Stimulated activated CD4-positive, alpha-beta T cell treated with anti-CD3 and anti-CD28 coated beads, Interleukin-1b, Interleukin-23, amount 100 ng/mL, for 48 hours (primary cell): ENCODE measurements around the gene ZDHHC20.

ENCODE experiments used
- DNase-seq: peaks from one replicate; pipeline ENCODE4 v3.0.0-alpha.2; 2020

ZDHHC20 gene

DNA sequence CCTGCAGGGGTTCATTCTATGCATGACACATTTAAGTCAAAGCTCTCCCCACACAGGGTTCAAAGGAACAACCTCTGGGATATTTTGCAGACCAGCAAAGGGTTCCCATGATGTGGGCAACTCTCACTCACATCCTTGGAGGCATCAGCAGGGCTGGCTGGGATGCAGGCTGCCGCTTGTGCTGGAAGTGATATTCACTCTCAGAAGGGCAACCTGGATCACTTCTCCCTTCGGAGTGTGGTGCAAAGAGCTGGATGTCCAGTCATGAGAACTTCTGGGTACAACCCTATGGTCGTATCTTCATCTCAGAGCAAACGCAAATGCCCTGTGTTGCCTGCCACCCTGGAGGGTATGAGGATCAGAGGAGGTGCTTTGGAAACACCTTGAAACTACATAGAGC lies 98.6 kb downstream of the ZDHHC20 start:
- no peak for DNase-seq

- no peak for DNase-seq
Observed at GRCh38 chr13:21359855-21360254, 99.2 kb downstream of the ZDHHC20 start.

- no peak for DNase-seq
Observed at GRCh38 chr13:21355304-21355703, 103.8 kb downstream of the ZDHHC20 start.

DNA sequence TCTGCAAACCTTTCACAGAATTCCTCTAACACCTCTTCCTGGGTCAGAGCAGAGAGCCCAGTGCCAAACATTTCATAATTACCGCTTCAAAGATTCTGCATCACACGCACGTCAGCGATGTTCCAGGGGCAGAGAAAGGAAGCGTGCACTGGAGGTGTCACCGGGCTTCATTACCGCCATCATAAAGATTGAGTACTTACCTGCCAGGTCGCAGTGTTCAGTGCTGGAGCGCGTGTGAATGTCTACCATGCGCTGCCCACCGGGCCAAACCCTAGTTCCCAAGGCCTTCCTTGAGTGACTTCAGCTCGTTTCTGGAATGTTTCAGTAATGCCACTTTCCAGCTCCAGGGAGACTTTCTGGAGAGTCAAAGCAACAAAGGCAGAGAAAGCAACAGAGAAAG lies 104.4 kb downstream of the ZDHHC20 start:
- no peak for DNase-seq

GRCh38 chr13:21348488-21349120 lies 110.5 kb downstream of the ZDHHC20 start:
- DNase-seq, result no peak

DNA sequence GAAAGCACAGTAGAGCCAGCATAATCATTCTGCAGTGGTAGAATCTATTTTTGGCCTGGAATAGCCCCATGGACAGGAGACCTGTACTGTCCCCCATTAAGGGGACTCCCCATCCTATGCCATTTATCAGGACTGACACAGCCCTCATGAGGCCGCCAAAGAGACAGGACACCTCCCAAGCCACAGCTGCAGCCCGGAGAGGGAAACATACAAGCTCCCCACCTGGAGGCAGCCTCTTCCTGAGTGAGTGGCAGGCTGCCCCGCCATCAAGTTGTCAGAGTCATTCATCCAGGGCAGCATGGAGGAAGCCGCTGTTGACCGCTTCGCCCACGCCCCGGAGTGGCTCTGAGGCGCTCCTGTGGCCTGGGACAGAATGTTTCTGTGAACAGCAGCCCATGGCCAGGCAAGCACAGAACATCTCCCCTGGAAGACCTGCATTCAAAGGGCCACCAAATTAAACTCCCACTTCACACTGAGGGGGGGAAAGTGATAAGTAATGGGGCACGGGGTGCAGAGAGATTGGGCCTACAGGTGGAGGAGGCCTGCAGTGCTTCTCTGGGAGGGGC lies 111.3 kb downstream of the ZDHHC20 start:
- DNase-seq, result no peak

GRCh38 chr13:21344662-21345176 lies 114.4 kb downstream of the ZDHHC20 start:
- DNase-seq, result peak; percentile 15

DNA sequence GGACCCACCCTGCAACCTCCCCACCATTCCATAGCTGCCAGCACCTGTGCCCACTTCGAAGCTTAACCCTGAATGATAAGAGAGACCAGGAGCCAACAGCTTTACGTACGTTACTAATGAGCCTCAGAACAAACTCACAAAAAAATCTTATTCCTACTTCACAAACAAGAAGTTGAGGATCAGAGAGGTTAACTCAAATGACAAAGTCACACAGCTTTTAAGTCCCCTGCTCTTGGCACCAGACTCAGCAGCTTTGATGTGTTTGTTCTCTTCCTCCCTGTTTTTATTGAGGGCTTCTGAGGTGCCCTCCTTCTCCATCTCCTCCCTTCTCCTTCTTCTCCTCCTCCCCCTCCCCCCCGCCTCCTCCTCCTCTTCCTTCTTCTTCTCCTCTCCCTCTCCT lies 115.4 kb downstream of the ZDHHC20 start:
- DNase-seq, result no peak

DNA sequence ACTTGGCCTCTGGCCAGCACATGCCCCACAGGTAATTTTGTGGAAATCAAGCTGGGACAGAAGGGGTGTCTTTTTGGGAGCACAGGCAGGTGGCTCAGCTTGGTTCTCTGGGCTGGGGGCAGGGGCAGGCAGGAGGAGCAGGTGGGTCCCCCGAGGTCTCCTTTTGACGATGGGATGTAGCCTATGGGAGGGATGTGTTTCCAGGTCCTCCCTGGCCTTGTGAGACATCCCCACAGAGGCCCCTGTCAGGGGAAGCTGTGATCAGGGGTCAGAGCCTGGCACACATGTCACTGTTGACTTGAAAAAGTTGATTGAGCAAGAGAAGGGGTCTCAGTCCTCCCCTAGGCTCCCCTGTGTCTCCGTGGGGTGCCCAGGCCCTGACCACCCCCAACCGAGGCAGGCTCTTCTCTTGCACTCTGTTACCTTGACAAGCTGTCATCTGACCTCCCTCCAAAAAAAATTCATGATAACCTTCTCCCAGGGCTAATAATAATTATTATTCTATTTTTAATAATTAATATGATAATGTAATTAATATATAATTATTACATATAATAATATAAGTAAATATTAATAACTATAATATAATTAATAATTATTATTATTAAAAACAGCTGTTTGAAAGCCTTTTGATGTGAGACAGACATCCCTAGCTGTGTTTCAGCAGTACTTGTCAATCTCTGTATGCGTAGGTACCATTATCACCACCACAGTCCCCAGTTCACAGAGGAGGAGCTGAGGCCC lies 116.2 kb downstream of the ZDHHC20 start:
- no peak for DNase-seq

GRCh38 chr13:21341637-21342422 lies 117.3 kb downstream of the ZDHHC20 start:
- DNase-seq, result no peak

GRCh38 chr13:21338639-21339278 lies 120.3 kb downstream of the ZDHHC20 start:
- no peak for DNase-seq

GRCh38 chr13:21338156-21338555 lies 120.9 kb downstream of the ZDHHC20 start:
- DNase-seq, result no peak

GRCh38 chr13:21336609-21337349 lies 122.3 kb downstream of the ZDHHC20 start:
- no peak for DNase-seq

DNA sequence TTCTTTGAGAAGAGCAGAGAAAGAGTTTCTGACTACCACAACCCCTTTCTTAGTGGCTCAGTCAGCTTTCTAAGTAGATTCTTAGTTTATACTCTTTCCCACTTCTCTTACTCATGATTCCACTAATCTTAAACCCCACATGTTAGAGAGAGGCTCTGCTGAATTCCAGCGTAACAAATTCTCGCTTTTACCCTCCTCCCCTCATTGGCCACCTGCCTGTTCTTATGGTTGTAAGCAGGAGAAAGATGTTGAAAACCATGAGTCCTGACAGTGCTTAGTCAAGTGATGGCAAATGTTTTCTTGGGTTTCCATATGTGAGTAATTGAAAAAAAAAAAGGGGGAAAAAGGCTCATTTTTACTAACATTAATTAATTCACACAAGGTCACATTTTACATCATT lies 125.9 kb downstream of the ZDHHC20 start:
- DNase-seq, result no peak

GRCh38 chr13:21330126-21330861 lies 128.8 kb downstream of the ZDHHC20 start:
- DNase-seq, result peak; percentile 15

DNA sequence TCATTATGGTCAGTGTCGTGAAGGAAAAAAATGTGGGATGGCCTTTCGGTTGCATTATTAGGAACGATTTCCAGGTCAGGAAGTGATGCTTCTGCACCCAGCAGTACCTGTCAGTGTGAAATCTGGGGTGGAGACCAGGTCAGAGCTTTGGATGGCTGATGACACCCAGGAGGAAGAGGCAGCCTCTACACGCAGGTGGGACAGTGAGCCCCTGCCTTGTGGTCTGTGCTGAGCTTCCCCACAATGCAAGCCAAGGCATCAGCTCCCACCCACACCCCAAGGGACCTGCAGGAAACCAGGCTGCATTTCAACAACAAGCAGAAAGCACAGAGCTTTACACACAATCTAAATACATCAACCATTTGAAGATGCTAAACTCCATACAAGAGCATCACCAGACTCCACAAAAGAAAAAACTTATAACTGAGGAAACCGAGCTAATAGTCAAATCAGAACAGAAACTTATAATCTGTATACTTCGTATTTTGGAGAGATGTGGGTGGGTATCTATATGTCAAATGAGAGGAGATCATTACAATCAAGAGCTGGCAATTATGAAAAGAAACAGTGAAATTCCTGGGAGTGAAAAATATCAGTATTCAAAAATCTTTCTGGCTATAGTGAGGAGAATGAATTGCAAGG lies 130.1 kb downstream of the ZDHHC20 start:
- no peak for DNase-seq

DNA sequence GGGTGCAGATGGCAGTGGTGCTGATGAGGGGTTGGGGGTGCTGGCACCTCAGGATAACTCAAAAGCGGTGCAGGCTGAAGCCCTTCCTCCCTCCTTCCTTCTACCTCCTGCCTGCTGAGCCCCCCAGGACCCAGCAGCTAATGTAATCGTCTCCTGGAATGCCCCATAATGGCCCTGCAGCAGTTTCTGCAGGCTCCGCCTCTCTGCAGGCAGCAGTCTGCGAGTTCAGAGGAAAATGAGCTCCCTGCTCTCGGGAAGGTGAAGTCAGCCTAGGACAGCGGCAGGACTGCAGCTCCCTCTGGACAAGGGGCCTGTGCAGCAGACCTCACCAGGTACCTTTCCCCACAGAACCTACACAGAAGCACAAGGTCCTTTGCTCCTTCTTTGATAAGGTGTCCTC lies 130.9 kb downstream of the ZDHHC20 start:
- DNase-seq, result no peak

DNA sequence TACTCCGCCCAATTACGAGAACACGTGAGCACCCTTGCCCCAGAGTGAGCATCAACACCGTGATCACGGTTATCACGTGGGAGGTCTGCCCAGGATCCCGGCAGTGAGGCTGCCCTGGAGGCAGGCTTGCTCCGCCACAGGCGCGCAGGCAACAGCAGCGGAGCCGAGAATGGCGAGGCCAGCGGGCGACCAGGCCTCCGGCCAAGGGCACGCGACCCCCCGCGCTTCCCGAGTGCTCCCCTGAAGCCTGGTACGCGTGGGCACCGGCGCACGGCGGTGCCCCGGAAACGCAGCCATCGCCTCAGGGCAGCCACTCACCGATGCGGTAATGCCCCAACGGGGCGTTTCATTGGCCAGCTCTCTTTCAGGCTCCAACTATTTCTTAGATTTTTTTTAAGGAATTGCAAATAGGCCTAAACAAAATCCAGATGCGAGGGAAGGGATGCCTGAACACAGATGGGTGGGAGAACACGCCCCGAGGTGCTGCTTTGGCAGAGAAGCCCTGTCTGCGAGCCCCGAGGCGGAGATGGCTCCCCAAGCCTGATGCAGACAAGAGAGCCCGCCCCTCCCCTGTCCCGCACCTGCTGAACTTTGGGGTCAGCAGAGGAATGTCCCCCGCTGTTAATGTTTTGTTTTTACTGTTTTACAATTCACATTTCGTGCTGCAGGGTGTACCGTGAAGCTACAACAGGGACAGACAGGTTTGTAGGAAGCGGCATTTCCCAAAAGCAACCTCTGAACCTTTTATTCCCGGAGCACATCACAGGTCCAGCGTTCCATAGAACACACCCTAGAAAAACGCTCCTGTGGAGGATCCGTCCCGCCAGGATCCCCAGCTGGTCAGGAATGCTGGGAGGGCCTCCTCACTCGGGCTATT lies 132.7 kb downstream of the ZDHHC20 start:
- DNase-seq, result no peak

DNA sequence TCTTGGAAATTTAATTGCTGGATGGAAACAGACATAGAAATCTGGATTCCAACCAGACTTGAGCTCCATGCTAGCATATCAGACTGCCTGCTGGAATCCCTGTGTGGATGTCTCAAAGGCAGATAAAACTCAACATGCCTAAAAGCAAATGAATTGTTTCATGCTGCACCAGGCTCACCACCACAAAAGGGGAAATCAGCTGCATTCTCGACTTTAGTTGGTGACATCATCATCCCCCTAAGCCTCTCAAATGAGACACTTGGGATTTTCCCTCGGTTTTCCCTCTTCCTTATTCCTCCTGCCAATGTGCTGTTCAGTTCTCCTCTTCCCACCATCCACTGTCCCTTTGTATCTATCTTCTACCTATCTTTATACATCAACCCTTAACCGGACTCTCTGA lies 134.3 kb downstream of the ZDHHC20 start:
- DNase-seq, result no peak

DNA sequence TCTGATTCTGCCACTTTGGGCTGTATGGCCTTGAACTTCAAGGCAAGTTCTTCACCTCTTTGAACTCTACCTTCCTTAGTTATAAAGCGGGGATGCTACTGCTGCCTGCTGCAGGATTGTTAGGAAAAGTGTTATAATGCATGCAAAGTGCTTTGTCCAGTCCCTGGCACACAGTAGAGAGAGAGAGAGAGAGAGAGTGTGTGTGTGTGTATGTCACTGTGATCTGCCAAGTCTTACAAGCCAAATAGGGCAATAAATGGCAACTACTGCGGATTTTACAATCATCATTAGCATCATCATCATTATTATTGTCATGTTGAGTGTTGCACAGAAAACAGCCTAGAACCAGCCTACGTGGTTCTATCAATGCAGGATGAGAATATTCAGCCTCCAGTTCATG lies 136.1 kb downstream of the ZDHHC20 start:
- DNase-seq, result no peak
